Suprapubic skin (tissue), 4 donors: Measurements from ENCODE around the gene LRRC8E.

Experiments used
- EP300 ChIP-seq: sonication (generic); formaldehyde crosslinking; IDR thresholded peaks from one replicate; pipeline ENCODE4 v1.6.1; 2017; ENCODE audit warnings: antibody characterized with exemption
- POLR2A ChIP-seq, 2 donors: fragments of 450-650 bp; IDR thresholded peaks; one replicate each; pipeline ENCODE4 v1.6.1; 2017; ENCODE audit warnings: antibody characterized with exemption in 2 of 2, mild to moderate bottlenecking in 2 of 2, moderate library complexity in 2 of 2
- POLR2AphosphoS5 ChIP-seq, 3 donors: sonication (generic); formaldehyde crosslinking; IDR thresholded peaks; one replicate each; pipeline ENCODE4 v1.6.1; 2017; ENCODE audit warnings: antibody characterized with exemption in 3 of 3
- TF ChIP-seq, protein P1 (sequence below), 2 donors: fragments of 200-600 bp in 1 of 2; fragments of 450-650 bp in 1 of 2; sonication (generic) in 1 of 2; IDR thresholded peaks; one replicate each; pipeline ENCODE4 v1.5.1; 2016 to 2019; ENCODE audit warnings: antibody characterized with exemption in 2 of 2, mild to moderate bottlenecking in 1 of 2, moderate library complexity in 1 of 2

DNA sequence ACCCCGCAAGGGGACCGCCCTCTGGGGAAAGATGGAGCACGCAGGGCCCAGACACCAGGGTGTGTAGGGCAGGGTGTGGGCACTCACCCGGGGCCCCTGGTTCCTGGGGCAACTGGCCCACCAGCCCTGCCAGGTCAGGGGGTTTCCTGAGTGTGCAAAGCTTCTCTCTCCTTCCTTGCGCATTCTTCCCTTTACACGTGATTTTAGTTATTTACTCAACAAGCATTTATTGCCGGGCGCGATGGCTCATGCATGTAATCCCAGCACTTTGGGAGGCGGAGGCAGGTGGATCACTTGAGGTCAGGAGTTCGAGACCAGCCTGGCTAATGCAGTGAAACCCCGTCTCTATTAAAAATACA, 34.6 kb upstream of the LRRC8E start:
- TF ChIP-seq, protein P1, sequence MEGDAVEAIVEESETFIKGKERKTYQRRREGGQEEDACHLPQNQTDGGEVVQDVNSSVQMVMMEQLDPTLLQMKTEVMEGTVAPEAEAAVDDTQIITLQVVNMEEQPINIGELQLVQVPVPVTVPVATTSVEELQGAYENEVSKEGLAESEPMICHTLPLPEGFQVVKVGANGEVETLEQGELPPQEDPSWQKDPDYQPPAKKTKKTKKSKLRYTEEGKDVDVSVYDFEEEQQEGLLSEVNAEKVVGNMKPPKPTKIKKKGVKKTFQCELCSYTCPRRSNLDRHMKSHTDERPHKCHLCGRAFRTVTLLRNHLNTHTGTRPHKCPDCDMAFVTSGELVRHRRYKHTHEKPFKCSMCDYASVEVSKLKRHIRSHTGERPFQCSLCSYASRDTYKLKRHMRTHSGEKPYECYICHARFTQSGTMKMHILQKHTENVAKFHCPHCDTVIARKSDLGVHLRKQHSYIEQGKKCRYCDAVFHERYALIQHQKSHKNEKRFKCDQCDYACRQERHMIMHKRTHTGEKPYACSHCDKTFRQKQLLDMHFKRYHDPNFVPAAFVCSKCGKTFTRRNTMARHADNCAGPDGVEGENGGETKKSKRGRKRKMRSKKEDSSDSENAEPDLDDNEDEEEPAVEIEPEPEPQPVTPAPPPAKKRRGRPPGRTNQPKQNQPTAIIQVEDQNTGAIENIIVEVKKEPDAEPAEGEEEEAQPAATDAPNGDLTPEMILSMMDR (IDR thresholded peaks at IDR 0.05) = no peak
- TF ChIP-seq POLR2AphosphoS5 (IDR thresholded peaks at IDR 0.05) = no peak
- TF ChIP-seq POLR2A (IDR thresholded peaks at IDR 0.05) = no peak
- no peak for TF ChIP-seq EP300
